Activated CD4-positive, alpha-beta T cell treated with anti-CD3 and anti-CD28 coated beads, Interleukin-2, amount 50 U/mL, for 48 hours (primary cell): Measurements from ENCODE around the gene FYB1.

Experiments used
- DNase-seq, 2 experiments: peaks; one replicate each; pipeline ENCODE4 v3.0.0-alpha.2; 2020

Gene FYB1

DNA sequence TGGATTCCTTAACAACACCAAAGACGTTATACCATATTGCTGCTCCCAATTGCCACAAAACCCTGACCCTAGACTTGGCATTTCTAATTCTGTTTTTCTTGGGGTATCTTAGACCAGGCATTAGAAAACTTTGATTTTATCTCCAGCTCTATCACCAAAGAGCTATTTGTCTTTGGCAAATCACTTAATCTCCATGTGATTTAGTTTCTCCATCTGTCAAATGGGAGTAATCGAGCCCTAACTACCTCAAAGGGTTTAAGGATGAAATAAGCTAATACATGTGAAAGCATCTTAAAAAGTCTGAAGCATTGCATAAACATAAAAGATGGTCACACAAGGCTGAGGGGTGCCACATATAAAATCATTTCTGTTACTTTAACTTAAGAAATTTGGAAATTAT lies 60.6 kb downstream of the FYB1 start:
- no peak for DNase-seq

DNA sequence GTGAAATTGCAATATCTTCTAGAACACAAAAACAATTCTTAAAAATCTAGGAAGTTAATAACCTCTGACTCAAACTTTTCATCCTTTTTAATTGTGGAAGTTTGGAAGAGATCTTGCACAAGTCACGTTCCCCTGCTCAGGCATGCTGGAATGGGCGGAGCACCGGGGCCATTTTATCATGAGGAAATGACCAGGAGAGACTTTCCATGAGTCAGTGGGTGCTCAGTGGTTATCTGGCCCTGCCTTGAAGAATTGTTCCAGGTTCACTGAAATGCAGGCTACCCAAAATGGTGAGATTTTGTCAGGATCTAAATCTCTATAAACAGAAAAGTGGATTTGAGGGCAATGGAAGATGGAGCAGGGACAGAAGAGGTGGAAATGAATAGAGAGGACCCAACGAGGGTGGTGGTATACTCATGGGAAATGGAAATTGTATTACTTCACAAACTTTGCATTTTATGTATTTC lies 61.2 kb downstream of the FYB1 start:
- no peak for DNase-seq

DNA sequence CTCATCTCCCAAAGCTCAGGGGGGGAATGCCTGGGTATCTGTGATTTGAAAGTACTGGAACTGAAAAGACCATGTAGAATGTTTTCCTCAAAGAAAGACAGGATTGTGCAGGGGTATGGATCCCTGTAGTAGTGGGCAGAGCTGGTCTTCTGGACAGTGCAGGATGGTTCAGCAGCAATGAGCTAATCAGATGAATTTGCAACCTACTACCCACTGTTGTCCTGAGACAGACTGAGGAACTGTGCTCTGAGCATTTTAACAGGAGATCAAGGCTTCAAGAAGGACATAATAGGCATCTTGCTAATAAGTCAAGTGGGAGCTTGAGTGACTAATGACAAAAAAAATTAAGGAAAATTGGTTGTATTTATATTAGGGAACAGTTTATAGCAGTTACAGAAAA lies 61.7 kb downstream of the FYB1 start:
- DNase-seq = no peak

DNA sequence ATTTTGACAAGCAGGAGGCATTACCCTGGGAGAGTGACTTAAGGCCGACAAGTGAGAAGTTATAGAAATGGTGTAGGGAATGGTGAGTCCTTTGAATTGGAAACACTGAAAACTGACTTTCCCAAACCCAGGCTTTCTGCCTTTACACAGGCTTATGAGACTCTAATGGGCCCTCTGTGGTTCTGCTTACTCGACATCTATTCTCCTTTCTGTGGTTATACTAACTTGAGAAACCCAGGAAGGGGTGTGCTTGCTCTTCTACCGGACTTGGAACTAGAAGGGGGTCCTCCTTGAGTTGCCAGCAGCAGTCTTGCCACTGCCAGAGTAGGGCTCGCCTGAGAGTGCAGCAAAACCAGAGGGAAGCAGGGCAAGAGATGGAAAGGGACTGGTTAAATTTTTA lies 63.3 kb downstream of the FYB1 start:
- DNase-seq = no peak

DNA sequence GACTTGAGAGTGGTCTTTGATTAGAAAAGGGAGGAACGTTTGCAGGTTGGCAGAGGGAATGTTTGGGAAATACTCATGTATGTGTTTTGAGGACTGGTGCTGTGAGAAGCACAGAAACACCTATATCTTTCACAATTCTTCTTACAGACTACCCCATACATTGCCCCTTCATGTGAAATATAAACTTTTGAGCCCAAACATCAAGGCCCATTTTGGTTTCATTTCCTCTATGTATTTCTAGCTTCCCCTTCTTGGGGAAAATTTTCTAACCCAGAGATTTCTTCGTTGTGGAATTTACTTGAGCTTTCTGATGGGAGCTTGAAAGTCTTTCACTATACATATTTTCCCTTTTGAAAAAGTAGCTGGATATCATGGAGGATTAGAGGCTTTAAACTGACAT lies 67.6 kb downstream of the FYB1 start:
- DNase-seq = no peak

DNA sequence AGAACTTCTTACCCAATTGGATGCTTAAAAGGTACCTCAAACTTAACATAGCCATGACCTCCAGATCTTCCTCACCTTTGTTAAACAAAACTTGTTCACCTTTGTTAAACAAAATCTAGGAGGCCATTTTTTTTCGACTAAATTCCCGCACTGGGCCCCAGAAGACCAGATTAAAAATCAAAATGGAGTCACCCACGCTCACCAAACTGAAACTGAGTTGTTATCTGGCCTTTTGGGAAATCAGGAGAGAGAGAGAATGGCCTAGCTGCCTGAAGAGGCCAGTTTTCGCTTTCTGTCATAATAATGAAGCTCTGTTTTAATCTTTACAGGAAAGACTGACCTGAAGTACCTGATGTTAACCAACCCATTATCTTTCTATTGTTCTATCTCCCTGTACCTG lies 69.4 kb downstream of the FYB1 start:
- DNase-seq = no peak

DNA sequence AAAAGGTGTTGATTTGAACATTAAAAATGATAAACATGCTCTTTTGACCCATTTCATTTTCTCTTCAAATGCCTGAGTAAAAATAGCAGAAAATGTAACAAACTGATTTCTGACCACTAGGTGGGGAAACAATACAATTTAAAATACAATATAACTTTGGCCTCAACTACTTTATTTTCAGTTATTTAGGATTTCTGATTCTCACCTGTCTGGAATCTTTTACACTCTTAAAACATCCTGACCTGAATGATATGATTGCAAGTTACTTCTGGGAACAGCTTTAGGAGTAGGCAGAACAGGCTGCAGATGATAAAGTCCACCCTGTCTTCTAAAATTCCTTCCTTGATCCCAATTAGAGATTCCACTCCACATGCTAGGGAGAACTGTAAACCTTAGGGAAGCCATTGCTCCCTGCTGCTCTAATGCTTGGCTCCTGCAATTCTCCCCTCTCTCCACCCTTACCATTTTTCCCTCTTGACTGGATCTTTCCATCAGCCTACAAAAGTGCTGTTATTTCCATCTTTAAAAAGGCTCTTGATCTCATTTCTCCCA lies 70.3 kb downstream of the FYB1 start:
- no peak for DNase-seq

DNA sequence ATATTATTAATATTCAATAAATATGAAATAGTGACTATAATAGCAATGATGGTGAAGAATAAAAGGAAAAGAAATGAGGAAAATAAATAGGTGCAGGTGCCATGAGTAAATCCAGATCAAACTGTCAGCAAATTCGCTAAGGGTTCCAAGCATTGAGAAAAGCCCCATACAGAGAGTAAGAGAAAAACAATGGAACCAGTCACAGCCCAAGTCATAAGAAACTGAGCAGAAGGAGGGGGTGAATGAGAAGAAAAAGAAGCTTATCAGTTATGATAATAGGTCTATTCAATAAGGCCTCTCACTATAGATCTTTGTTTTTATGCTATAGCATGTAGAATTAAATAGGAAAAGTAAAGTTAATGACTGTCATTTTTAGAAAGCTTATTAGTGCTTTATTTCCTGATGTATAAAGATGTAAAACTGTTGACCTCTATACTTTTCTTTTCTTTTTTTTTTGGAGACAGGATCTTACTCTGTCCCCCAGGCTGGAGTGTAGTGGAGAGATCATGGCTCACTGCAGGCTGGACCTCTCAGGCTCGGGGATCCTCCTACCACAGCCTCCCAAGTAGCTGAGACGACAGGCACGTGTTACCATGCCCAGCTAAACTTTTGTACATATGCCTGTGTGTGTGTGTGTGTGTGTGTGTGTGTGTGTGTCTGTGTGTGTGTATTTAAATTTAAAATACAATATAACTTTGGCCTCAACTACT lies 72.4 kb downstream of the FYB1 start:
- DNase-seq = no peak

DNA sequence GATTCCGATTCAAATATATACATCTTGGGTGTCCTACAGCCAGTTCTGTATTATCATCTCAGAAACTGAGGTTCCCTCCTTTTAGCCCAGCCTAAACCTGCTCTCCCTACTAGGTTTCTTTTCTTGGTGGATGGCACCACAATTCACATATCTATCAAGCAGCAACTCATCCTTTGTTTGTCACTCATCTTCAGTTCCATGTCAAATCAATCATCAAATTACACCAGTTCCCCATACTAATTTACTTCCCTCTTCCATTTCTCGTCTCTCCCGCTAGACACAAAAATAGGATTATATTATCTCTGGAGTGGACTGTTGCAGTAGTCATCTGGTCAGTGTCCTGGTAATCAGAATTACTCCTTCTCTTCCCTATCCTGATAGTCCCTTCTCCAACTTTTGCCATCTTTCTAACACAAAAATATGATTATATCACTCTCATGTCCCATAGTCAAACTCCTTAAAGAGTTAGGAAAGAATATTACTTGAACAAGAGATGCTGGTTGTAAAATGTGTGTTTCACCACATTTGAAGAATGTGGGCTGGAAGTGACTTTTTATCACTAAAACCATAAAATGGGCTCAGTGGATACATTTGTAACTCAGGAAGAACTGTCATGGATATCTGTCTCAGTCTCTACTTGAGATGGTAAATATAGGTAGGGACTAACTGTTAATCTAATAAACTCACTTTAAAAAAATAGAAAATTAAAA lies 76.1 kb downstream of the FYB1 start:
- no peak for DNase-seq

DNA sequence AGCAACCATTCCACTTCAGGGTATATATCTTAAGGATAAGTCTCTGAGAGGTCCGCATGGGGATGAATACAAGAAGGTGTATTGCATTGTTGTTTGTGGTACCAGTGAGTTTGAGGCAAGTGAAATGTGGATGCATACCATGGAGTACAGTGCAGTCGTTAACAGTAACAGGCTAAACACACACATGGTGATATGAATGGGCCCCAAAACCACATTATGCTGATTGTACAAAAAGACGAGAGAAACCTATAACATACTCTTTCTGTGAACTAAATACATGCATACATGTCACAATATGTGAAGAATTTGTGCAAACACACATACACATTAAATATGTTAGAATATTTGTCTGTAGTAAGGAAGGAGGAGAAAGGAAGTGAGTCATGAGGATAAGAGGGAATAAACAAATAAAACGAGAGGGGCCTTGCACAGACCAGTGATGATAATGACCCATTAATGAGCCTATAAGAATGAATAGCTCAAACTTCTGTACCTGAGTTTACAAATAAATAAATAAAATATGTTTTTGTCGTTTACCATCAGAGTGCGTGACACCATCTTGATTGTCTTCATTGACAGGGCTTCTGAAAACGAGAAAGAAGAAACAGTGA lies 78.7 kb downstream of the FYB1 start:
- no peak for DNase-seq

DNA sequence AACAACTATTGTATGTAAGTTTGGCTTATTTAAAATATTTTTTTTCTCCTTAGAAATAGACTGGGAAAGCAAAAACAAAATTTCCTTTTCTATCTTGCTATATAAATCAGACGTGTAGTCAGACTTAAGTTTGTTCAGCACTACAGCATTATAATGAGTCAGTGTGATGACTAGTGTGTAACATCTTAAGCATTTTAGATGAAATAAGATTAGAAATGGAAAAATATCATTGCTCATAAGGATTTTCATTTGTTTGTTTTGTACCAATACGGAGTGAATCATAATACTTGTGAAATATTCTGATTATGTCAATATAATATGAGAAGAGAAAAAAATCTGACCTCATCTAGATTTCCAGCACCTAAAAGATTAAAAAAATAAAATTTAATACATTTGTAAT lies 80.5 kb downstream of the FYB1 start:
- DNase-seq = no peak

DNA sequence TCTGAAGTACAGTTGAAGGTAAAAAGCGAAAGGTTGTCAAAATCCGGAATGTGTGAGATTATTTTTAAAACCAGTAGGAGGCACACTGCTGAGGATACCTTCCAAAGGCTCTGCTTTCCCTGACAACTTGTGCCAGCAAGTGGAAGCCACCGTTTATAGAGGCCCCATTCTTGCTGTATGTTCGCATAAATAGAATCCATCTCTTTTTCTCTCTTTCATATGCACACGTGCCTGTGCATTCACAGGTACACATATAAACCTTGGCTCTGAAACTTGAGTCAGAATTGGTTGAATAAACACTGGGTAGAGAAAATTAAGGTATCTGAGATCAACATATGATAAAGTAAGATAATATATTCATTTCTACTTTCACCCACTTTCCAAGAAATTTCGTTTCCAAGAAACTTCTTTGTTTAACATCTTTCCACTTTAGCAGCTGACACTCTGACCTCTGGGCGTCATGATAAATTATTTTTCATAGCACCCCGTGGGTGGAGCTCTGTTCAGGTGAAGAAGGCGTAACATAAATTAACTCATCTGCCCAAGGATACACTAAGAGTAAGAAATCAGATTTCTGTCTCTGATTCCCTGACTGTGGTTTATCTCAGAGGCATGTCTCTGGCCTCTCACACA lies 81.4 kb downstream of the FYB1 start:
- no peak for DNase-seq

DNA sequence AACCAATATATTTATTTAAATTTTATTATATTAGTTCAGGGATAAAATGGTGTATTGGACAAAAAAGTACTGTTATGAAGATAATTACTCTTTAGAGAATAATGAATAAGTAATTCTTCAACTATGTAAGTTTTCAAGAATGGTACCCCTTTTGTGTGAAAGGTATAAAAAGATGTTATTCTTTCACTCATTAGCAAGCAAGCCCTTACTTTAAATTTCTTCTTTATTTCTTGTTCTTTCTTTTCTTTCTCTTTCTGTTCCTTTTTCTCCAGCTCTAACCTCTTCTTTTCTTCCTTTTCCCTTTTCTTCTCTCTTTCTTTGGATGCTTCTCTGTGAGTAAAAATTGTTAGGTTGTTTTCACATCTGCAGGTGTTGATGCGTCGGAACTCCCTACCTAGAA lies 82.0 kb downstream of the FYB1 start:
- DNase-seq = no peak

DNA sequence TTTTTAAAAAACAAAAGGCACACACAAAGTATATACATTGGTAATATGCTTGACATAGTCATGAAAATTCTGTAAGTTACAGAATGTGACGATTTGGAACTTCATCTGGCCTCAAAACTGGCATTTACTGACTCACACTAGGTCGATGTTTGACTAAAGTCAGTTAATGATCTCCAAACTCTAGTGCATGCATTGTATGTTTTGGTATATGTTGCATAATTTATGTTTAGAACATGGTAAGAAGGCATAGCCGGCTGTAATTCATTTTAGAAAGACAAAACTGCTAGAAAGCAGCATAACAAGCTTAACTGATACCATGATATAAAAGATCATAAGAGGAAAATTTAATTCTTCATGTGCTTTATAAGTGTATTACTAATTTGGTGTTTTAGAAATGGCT lies 86.6 kb downstream of the FYB1 start:
- DNase-seq = no peak

DNA sequence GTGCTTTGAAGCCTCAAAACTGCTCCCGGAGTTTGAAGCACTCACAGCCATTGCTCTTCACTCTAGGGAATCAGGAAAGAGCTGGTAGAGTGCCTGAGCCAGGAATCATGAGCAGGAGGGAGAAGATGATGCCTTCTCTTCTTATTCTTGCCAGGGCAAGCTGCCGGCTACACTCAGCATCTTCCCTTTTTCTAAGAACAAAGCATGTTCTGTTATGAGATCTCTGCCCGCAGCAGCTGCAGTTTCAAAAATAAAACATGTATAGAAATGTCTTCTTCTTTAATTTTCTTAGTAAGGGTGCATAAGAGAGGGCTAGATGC lies 87.3 kb downstream of the FYB1 start:
- no peak for DNase-seq

DNA sequence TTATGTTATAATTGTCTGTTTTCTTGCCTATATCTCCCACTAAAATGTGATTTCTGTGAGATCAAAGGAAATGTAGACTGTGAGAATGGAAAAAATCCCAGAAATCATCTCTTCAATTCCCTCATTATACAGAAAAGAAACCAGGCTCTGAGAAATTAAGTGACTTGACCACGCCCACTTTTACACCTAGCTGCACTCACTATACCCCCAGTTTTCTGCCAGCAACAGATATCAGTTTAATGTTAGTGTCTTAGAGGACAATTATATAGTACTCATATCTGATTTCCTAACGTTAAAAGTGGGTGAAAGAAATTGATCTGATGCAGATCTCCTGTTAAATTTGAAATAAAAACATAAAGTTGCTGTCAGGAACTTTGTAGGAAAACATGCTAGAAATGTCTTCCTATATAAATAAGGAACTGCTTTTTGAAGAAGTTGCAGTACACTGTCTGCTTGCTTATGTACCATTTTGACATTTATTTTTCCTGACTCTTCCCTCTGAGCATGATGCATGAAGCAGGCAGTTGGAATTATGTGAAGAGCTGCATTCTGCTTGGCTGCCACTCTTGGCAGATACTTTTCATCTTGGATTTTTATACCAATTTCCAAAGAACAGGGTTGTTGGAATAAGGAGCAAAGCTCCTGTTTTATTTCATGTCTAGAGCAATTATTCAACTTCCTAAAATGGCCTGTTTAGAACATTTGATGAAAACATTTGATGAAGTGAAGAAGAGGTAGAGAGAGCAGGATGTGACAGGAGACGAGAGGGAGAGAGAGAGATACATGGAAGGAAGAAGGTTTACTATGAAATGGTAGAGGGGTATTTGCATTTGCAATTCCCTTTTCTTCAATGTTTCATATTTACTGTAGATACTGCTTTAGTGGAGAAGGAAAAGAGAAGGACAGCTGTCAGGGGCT lies 87.9 kb downstream of the FYB1 start:
- no peak for DNase-seq

DNA sequence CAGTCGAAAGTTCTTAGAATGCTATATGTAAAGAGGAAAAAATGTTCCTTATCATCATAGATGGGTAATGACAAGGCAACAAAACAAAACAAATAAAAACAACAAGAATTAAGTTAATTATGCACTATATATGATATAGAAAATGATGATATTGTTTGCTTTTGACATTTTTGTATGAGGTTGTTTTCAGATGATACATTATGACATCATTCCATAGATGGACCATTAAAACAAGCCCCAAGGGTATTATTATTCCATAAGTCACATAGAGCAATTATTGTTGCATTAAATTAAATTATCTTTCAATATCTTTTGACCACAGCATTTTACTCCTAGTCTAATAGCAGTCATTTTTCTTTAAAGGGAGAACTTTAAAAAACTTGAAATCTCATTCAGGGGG lies 88.6 kb downstream of the FYB1 start:
- no peak for DNase-seq

DNA sequence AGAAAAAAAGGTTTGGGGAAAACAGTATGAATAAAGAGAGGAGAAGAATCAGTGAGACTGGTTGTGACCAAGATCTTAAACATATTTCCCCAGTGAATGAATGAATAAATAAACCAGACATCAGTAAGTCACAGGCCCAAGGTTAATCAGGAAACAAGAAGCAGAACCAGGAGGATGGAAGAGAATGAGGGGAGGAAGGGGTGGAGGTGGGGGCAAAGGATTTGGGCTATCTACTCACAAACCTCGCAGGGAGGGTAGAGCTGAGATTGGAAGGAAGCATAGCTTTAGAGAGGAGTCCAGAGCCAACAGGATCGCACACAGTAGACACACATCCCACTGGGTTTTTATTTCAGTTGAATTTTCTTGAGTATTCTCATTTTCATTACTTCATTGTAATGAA lies 97.4 kb downstream of the FYB1 start:
- no peak for DNase-seq

DNA sequence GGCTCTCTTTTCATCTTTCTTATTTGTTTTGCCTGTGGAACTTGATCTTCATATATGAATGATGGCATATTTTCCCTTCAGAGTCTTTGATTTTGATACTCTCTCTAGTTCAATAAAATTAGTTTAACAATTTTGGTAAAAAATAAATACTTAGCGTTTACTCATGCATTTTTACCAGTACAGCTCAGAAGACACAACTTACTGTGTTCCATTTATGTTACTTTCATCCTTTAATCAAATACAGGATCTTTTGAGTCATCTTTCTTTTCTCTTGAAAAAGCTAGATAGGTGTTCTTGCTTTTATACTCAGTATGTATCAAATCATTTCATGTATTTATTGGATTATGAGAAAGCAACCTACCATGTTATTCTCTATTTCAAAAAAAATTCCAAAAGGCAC lies 98.0 kb downstream of the FYB1 start:
- DNase-seq = no peak

DNA sequence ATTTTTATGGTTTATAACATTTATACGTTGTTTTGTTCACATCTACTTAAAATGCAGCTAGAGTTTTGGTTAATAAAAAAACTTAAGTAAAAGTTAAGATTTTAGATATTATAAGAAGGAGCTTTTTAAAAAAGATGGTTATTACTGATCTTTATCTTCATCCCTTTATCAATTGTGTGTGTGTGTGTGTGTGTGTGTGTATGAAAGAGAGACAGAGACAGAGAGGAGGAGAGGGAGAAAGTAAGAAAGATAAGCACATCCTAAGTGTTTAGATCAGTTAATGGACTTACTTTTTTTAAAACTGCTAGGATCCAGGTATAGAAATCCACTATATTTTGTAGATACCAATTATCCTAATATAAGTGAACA lies 99.3 kb downstream of the FYB1 start:
- no peak for DNase-seq

DNA sequence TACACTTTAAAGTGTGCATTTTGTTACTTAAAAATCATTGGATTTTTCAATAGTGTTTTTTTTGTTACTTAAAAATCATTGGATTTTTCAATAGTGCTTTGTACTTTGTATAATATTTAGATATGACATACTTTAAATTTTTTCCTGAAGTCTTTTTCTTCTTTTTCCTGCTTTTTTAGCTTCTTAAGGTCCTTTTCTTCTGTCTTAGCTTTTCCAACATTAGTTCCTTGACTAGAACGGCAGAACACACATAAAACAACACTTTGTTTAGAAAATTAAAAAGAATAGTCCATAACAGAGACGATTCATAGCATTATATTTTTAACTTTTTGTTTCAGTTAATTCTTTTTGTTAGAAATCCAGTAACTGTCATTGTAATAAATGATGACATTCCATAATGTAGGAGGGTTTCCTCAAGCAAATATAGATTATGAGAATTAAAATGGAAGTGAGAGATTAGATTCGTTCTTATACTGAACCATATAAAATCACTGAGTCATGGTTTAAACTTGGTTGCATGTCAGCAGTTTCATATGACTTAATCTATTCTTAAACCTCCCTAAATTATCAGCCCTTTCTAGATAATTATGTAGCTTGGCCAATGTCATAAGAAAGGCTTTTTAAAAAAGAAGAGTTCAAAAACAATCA lies 99.8 kb downstream of the FYB1 start:
- no peak for DNase-seq

DNA sequence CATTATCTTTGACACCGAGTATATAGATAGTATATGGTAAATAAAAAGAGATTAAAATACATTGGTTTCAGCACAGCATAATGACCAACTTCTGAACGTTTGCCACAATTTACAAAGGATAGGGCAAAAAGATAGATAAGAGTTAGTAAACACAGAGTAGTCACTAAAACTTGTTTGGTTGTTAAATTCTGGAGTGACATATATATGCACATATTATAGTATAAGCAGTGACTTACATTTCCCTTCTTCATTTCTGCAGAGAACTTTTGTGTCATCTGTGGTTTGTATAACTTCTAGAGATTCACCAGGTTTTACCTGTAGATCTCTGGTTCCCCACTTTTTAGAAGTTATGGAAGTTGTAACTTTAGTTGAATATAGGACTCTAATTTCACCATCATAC lies 100.7 kb downstream of the FYB1 start:
- no peak for DNase-seq
